HG03135 (cell line): ENCODE data around the gene EIF5AL1.
"Not testable (repeated sequence)": the region's sequence is repeated elsewhere in the genome, so short reads cannot be mapped to it uniquely, and the experiment has no call there.

ENCODE experiments used
- ATAC-seq: cut with Tn5 transposase; IDR thresholded peaks from one replicate; pipeline ENCODE4 v1.9.1; 2021; ENCODE audit warnings: mild to moderate bottlenecking, moderate library complexity; ENCODE audit not compliant: unreplicated experiment

The EIF5AL1 gene

DNA sequence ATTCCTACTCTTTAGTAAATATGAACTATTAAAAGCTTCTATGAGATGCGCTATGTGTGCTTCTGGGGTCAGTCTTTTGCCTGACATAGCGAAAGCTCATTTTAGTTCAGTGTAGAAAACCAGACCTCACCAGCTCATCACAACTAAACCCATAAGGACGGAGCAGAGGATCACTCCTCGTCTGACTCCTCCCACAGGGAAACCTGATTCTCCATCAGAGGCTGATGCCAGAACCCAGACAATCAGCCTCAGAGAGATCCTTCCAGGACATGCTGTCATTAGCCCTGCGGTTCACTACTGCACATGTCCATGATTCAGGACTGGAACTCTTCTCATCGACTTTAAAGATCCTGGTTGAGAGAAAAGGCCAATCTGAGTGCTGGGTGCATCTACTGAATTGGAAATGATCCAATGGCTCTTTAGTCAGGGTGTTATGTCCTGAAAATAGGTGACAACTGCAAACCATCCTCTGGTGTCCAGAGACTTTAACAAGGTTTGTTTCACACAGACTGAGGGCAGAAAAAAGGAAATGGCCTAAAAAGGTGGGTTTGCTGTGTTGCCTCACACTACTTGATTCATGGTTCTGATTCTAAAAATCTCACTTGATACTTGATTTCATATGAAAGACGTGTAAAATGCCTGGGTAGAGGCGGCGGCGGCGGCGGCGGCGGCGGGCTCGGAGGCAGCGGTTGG is at the start of gene EIF5AL1:
Gene EIF5AL1 (plus strand): TSS at position 643 of the 693 bp plus-strand sequence. CDS start 117 bp downstream, outside the sequence.
- ATAC-seq, result not testable (repeated sequence)

GRCh38 chr10:79463578-79464496 is 48.5 kb upstream of the EIF5AL1 start:
- no peak for ATAC-seq

GRCh38 chr10:79465341-79465740 is 47.0 kb upstream of the EIF5AL1 start:
- no peak for ATAC-seq

GRCh38 chr10:79468015-79468560 is 44.2 kb upstream of the EIF5AL1 start:
- no peak for ATAC-seq

DNA sequence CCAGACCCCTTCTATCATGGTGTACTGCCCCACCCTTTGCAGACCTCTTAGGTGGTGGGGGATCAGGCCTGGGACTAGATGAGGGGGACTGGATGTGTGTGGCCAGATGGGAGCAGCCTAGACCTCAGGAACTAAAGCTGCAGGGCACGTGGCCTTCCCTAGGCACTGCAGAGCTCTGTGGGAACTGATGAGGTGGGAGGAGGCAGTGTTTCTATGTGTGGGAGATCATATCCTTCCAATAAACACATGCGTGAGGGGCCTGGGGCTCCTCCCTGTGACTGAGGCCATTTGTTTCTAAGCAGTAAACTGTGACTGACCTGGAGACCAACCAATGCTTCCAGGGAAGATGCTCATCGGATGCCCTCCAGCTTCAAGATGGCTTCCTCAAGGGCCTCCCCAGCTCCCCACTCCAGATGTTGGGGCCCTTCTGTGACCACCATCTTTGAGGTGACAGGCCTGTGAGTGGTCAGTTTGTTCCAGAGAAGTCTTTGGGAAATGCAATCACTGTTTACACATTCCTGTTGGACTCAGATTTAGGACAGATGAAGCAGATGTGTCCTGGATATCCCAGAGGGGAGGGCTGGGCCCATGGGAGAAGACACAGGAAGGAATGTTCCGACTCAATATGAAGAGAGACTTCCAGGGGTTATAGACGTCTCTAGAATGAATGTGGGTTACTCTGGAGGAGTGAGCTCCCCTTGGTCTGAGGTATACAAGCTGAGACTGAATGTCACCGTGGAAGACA is 43.3 kb upstream of the EIF5AL1 start:
- ATAC-seq, result no peak

DNA sequence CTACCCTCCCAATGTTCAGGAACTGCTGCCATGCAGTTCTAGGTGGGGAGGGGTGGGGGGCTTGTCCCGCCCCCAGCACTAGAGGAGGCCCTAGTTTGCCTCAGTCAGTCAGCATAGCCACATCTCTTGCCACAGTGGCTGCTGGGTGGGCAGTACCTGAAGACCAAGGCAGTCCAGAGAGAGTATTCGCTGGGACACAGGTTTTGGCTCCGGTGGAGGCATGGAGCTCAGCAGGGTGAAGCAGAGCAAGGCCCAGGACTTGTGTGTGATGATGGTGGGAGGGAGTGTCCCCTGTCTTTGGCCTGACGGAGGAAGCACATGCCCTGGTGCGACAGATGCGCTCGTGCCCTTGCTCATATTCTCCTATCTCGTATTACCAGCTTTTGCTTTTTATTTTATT is 42.2 kb upstream of the EIF5AL1 start:
- ATAC-seq, result no peak

DNA sequence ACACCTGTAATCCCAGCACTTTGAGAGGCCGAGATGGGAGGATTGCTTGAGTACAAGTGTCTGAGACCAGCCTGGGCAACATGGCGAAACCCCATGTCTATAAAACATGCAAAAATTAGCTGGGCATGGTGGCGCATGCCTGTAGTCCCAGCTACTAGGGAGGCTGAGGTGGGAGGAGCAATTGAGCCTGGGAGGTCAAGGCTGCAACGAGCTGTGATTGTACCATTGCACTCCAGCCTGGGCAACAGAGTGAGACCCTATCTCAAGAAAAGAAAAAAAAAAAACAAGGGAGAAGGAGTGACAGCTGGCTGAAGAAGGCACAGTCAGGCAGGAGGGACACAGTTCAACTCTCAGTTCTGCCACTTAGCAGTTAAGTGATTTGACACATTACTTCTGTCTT is 40.6 kb upstream of the EIF5AL1 start:
- no peak for ATAC-seq

DNA sequence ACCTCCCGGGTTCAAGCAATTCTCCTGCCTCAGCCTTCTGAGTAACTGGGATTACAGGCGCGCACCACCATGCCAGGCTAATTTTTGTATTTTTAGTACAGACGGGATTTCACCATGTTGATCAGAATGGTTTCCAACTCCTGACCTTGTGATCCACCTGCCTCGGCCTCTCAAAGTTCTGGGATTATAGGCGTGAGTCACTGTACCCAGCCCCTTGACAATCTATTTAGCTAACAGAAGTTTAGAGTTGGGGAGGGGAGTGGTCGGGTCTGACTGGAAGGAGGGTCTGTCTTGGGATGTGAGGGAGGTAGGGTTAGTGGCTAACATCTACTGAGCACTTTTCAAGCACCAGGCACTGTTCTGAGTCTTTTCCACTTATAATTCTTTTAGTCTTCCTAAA is 39.9 kb upstream of the EIF5AL1 start:
- ATAC-seq, result no peak

DNA sequence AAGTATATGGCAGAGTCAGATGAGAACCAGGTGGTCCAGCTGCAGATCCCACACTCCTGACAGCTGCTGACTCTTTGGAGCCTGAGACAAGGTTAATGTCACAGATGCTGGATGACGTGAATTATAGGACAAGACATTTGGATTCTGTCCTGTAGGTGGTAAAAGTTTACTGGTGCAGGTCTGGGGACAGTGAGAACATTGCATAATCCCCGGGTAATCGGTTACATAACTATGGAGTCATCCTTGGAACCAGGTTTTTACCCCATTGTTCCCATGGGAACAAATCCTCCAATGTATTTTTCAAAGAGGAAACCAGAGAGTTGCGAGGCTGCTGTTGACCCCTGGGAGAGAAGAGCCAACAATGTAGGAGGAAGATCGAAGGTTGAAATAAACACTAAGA is 39.4 kb upstream of the EIF5AL1 start:
- ATAC-seq, result no peak

DNA sequence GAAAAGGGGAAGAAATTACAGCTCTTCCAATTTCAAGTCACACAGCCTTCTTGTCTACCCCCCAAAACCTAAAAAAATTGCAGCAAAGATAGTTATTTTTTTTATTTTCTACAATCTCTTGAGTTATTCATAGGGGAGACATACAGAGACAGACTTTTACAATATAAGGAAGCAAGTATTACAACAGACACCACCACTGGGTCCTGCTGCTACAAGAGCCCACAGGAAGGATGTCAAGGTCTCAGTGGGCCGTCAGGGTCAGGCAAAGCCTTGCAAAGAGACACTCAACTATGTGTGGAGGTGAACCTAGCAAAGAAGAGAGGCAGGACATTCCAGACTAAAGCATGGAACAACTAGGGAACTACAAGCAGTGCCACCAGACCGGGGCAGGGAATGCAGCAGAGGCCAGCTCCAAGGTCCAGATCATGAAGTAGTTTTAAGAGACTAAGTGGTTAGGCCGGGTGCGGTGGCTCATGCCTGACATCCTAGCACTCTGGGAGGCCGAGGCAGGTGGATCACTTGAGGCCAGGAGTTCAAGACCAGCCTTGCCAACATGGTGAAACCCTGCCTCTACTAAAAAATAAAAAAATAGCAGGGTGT is 38.7 kb upstream of the EIF5AL1 start:
- ATAC-seq, result no peak

- ATAC-seq, result no peak
Measured at GRCh38 chr10:79475119-79475653, 37.1 kb upstream of the EIF5AL1 start.

- ATAC-seq, result no peak
Measured at GRCh38 chr10:79475877-79476276, 36.5 kb upstream of the EIF5AL1 start.

GRCh38 chr10:79476645-79477044 is 35.7 kb upstream of the EIF5AL1 start:
- no peak for ATAC-seq

DNA sequence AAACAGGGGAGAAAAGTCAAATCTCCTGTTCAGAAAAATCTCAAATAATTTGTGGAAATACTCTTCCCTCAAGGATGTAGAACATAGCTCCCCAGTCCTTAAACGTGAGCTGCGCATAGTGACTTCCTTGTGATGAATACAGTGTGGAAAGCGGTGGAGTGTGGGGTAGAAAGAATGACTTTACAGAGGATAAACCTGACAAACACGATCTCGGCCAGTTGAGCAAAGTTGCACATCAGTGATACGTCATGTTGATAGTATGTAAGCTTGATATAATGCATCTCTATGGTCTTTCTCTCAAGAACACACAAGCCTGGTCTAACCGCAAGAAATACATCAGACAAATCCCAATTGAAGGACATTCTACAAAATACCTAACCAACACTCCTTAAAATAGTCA is 34.9 kb upstream of the EIF5AL1 start:
- ATAC-seq, result no peak

GRCh38 chr10:79479283-79479909 is 32.9 kb upstream of the EIF5AL1 start:
- no peak for ATAC-seq

DNA sequence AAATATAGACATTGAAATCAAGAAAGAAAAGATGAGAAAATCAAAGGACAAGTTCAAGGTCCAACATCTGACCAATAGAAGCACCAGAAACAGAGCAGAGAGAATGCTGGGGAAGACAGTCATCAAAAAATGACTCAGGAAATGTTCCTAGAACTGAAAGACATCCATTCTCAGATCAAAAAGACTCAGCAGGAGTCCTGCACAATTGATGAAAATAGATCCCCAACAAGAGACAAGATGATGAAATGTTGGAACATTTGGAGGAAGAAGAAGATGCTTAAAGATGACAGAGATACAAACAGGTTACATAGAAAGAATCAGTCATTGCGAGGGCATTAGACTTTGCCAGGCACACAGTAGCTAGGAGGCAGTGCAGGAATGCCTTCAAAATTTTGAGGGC is 30.0 kb upstream of the EIF5AL1 start:
- no peak for ATAC-seq

GRCh38 chr10:79482741-79483140 is 29.6 kb upstream of the EIF5AL1 start:
- ATAC-seq, result no peak

- ATAC-seq, result no peak
Measured at GRCh38 chr10:79483299-79483698, 29.0 kb upstream of the EIF5AL1 start.

- no peak for ATAC-seq
Measured at GRCh38 chr10:79483948-79484347, 28.4 kb upstream of the EIF5AL1 start.

DNA sequence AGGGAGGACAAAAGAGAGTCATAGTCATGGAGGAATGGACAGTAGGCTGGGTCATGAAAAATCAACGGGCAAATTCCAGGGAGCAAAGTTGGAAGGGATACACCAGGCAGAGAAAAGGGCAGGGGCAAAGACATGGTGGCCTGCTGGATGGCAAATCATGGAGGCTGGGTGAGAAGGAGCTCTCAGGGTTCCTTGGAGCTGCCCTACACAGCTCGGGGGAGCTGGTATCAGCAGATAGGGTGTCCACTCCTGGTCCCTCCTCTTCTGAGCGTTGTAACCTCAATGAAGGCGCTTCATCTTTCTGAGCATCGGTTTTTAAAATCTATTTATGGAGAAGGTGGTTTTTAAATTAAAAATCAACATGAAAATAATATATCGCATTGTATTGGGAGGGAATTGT is 27.9 kb upstream of the EIF5AL1 start:
- ATAC-seq, result no peak
